ENCODE data around the gene IL1F10.

DNA sequence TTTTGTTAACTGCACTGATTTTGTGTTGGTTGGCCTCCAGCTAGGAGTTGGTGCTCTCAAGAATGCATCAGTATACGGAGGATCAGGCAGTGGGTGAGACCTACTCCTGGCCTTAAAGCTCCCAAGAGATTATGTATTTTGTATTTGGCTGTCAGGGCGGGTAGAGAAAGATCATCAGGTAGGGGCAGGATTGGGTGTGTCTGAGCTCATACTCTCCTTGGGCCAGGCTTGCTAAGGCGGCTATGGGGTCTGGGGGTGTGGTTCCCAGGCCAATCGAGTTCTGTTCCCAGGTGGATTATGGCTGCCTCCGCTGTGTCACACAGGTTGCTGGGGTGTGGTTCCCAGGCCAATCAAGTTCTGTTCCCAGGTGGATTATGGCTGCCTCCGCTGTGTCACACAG, 30.8 kb downstream of the IL1F10 start:
- TF ChIP-seq CTCF (IDR thresholded peaks at IDR 0.05) (no peak), POLR2A (IDR thresholded peaks at IDR 0.05) (no peak)
